ENCODE results near the gene SBF2. TPM values are rescaled to one million over a fixed set of nuclear protein-coding genes. Genes with fewer than 3 reads are reported as not detected.

SBF2 gene
- total and polyA plus RNA-seq, 2 of the 13 experiments (the other 11 are each of a cell fraction or from before 2014, with no cell fraction given): 24.0 to 45.8 TPM

DNA sequence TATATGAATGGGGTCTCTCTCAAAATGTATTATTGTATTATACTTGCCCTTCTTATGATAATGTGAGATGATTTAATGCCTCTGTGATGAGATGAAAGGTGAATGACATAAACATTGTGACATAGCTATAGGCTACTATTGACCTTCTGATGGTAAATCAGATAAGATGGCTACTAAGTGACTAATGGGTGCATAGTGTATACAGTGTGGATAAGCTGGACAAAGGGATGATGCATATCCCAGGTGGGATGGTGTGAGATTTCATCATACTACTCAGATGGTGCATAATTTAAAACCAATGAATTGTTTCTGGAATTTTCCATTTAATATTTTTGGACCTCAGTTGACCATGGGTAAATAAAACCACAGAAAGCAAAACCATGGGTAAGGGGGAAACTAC is 243.5 kb downstream of the SBF2 start (continued):
- TF ChIP-seq, protein P1, sequence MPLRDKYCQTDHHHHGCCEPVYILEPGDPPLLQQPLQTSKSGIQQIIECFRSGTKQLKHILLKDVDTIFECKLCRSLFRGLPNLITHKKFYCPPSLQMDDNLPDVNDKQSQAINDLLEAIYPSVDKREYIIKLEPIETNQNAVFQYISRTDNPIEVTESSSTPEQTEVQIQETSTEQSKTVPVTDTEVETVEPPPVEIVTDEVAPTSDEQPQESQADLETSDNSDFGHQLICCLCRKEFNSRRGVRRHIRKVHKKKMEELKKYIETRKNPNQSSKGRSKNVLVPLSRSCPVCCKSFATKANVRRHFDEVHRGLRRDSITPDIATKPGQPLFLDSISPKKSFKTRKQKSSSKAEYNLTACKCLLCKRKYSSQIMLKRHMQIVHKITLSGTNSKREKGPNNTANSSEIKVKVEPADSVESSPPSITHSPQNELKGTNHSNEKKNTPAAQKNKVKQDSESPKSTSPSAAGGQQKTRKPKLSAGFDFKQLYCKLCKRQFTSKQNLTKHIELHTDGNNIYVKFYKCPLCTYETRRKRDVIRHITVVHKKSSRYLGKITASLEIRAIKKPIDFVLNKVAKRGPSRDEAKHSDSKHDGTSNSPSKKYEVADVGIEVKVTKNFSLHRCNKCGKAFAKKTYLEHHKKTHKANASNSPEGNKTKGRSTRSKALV (CRISPR knock-in tag; IDR thresholded peaks at IDR 0.05): no peak
- TF ChIP-seq, protein P2, sequence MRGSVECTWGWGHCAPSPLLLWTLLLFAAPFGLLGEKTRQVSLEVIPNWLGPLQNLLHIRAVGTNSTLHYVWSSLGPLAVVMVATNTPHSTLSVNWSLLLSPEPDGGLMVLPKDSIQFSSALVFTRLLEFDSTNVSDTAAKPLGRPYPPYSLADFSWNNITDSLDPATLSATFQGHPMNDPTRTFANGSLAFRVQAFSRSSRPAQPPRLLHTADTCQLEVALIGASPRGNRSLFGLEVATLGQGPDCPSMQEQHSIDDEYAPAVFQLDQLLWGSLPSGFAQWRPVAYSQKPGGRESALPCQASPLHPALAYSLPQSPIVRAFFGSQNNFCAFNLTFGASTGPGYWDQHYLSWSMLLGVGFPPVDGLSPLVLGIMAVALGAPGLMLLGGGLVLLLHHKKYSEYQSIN (CRISPR knock-in tag; IDR thresholded peaks at IDR 0.05; ENCODE audit: borderline replicate concordance): no peak
- TF ChIP-seq TAF15 (IDR thresholded peaks at IDR 0.05; ENCODE audit: low read depth, low read length, poor library complexity, severe bottlenecking) (no peak), ZNF782 (CRISPR knock-in tag; IDR thresholded peaks at IDR 0.05; ENCODE audit: borderline replicate concordance) (no peak), MEIS2 (CRISPR knock-in tag; IDR thresholded peaks at IDR 0.05) (peak; percentile 30; the same call in 1 of the 2 replicates), SOX6 (IDR thresholded peaks at IDR 0.05) (no peak), SOX6 (CRISPR knock-in tag; IDR thresholded peaks at IDR 0.05) (peak; percentile 98), SOX13 (IDR thresholded peaks at IDR 0.05) (peak; percentile 85), SOX13 (CRISPR knock-in tag; conservative IDR thresholded peaks at IDR 0.05 in 1 of 2, IDR thresholded peaks at IDR 0.05 in 1 of 2) (peak in 1 of 2 experiments; percentile 100; a peak in 2 of 4 replicates), GATAD2A (CRISPR knock-in tag; IDR thresholded peaks at IDR 0.05) (peak; percentile 97), ARNT2 (CRISPR knock-in tag; IDR thresholded peaks at IDR 0.05; ENCODE audit: low read depth) (no peak), MATR3 (CRISPR knock-in tag; IDR thresholded peaks at IDR 0.05) (no peak), MBD4 (IDR thresholded peaks at IDR 0.05; ENCODE audit: borderline replicate concordance, low read length) (no peak)
- TF ChIP-seq, protein P3, sequence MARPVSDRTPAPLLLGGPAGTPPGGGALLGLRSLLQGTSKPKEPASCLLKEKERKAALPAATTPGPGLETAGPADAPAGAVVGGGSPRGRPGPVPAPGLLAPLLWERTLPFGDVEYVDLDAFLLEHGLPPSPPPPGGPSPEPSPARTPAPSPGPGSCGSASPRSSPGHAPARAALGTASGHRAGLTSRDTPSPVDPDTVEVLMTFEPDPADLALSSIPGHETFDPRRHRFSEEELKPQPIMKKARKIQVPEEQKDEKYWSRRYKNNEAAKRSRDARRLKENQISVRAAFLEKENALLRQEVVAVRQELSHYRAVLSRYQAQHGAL (CRISPR knock-in tag; IDR thresholded peaks at IDR 0.05; ENCODE audit: not compliant biosample characterization): no peak
- TF ChIP-seq, protein P4, sequence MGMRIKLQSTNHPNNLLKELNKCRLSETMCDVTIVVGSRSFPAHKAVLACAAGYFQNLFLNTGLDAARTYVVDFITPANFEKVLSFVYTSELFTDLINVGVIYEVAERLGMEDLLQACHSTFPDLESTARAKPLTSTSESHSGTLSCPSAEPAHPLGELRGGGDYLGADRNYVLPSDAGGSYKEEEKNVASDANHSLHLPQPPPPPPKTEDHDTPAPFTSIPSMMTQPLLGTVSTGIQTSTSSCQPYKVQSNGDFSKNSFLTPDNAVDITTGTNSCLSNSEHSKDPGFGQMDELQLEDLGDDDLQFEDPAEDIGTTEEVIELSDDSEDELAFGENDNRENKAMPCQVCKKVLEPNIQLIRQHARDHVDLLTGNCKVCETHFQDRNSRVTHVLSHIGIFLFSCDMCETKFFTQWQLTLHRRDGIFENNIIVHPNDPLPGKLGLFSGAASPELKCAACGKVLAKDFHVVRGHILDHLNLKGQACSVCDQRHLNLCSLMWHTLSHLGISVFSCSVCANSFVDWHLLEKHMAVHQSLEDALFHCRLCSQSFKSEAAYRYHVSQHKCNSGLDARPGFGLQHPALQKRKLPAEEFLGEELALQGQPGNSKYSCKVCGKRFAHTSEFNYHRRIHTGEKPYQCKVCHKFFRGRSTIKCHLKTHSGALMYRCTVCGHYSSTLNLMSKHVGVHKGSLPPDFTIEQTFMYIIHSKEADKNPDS (CRISPR knock-in tag; IDR thresholded peaks at IDR 0.05): no peak
- TF ChIP-seq, protein P5, sequence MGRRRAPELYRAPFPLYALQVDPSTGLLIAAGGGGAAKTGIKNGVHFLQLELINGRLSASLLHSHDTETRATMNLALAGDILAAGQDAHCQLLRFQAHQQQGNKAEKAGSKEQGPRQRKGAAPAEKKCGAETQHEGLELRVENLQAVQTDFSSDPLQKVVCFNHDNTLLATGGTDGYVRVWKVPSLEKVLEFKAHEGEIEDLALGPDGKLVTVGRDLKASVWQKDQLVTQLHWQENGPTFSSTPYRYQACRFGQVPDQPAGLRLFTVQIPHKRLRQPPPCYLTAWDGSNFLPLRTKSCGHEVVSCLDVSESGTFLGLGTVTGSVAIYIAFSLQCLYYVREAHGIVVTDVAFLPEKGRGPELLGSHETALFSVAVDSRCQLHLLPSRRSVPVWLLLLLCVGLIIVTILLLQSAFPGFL (CRISPR knock-in tag; IDR thresholded peaks at IDR 0.05): no peak
- TF ChIP-seq, protein P6, sequence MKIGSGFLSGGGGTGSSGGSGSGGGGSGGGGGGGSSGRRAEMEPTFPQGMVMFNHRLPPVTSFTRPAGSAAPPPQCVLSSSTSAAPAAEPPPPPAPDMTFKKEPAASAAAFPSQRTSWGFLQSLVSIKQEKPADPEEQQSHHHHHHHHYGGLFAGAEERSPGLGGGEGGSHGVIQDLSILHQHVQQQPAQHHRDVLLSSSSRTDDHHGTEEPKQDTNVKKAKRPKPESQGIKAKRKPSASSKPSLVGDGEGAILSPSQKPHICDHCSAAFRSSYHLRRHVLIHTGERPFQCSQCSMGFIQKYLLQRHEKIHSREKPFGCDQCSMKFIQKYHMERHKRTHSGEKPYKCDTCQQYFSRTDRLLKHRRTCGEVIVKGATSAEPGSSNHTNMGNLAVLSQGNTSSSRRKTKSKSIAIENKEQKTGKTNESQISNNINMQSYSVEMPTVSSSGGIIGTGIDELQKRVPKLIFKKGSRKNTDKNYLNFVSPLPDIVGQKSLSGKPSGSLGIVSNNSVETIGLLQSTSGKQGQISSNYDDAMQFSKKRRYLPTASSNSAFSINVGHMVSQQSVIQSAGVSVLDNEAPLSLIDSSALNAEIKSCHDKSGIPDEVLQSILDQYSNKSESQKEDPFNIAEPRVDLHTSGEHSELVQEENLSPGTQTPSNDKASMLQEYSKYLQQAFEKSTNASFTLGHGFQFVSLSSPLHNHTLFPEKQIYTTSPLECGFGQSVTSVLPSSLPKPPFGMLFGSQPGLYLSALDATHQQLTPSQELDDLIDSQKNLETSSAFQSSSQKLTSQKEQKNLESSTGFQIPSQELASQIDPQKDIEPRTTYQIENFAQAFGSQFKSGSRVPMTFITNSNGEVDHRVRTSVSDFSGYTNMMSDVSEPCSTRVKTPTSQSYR (CRISPR knock-in tag; IDR thresholded peaks at IDR 0.05; ENCODE audit: borderline replicate concordance): peak; percentile 38; the same call in 1 of the 2 replicates
- TF ChIP-seq, protein P7, sequence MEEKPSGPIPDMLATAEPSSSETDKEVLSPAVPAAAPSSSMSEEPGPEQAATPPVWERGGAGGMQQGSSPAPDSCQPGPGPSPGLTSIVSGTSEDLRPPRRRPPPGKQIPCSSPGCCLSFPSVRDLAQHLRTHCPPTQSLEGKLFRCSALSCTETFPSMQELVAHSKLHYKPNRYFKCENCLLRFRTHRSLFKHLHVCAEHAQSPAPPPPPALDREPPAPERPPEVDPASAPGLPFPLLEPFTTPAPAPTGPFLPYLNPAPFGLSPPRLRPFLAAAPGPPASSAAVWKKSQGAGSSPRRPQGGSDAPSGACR (CRISPR knock-in tag; IDR thresholded peaks at IDR 0.05): no peak
